ENCODE data around the gene MXRA7.

MXRA7 gene

GRCh38 chr17:76654408-76654807 is 56.4 kb downstream of the MXRA7 start:
- no CpG with 5 or more reads among the region's 1 CpG for WGBS, 2 donors (ENCODE audit: extremely low coverage in 2 of 2, insufficient read length in 2 of 2, insufficient replicate concordance in 1 of 2)
- H2BK5ac ChIP-seq (ENCODE audit: low read length), result no peak overlapping the region
- no peak overlapping the region for H3K4ac ChIP-seq (ENCODE audit: low read length)

DNA sequence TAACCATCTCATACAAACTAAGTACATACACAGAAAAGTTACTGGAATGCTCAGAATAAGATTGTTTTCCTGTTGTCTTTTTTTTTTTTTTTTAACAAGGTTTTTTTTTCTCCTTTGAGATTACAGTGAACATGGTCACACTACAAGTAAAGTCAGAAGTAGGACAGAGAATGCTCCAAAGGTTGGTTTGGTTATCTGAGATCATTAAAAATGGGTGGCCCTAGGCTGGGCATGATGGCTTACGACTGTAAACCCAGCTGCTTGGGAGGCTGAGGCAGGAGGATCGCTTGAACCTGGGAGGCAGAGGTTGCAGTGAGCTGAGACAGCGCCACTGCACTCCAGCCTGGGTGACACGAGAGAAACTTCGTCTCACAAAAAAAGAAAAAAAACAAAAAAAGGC is 60.3 kb downstream of the MXRA7 start:
- H3K9ac ChIP-seq (ENCODE audit: low read depth, low read length, poor library complexity), result no peak overlapping the region
- no peak overlapping the region for H3K14ac ChIP-seq (ENCODE audit: low read length)
- no peak overlapping the region for H4K8ac ChIP-seq (ENCODE audit: low read depth, low read length)
- no peak overlapping the region for H2BK5ac ChIP-seq (ENCODE audit: low read length)
- H3K4me1 ChIP-seq (ENCODE audit: control insufficient read depth in 2 of 2, insufficient read depth in 1 of 2, low read depth in 1 of 2, low read length in 2 of 2), result no peaks in the 10 kb centered on the region
- H2BK15ac ChIP-seq (ENCODE audit: low read length), result no peak overlapping the region
- no peak overlapping the region for H3K18ac ChIP-seq (ENCODE audit: low read length)
- no peak overlapping the region for H2AFZ ChIP-seq (ENCODE audit: low read length)
- H3K27ac ChIP-seq (replicated peaks; ENCODE audit: low read length), result no peak overlapping the region
- no peak overlapping the region for H3K4me3 ChIP-seq (ENCODE audit: low read length in 2 of 2)
- peaks cover 0 to 2% (median 0%) of the 10 kb centered on the region in 3 experiments for H3K27me3 ChIP-seq (ENCODE audit: control insufficient read depth in 3 of 3, insufficient read depth in 3 of 3, low read depth in 1 of 3, low read length in 3 of 3)
- H3K79me1 ChIP-seq (ENCODE audit: low read depth, low read length), result no peaks in the 10 kb centered on the region
- H4K91ac ChIP-seq (ENCODE audit: low read depth, low read length, poor library complexity), result no peak overlapping the region
- no peak overlapping the region for H3K4me2 ChIP-seq (ENCODE audit: insufficient read depth, low read length, poor library complexity, severe bottlenecking)
- no peak overlapping the region for H2BK120ac ChIP-seq (ENCODE audit: low read depth, low read length)
- DNase-seq (ENCODE audit: low spot score), result no peak
- no peaks in the 10 kb centered on the region for H3K36me3 ChIP-seq (replicated peaks in 1 of 2; ENCODE audit: control insufficient read depth in 2 of 2, insufficient read depth in 2 of 2, low read length in 2 of 2)
- H2AK5ac ChIP-seq (ENCODE audit: low read depth, low read length), result no peak overlapping the region
- no peak overlapping the region for H2BK12ac ChIP-seq (ENCODE audit: low read length)
- H3K23ac ChIP-seq (ENCODE audit: low read depth, low read length, poor library complexity), result no peak overlapping the region
- WGBS, 2 donors (ENCODE audit: extremely low coverage in 2 of 2, insufficient read length in 2 of 2, insufficient replicate concordance in 1 of 2), result no CpG with 5 or more reads among the region's 5 CpGs
- H3K9me3 ChIP-seq (replicated peaks in 1 of 2; ENCODE audit: control insufficient read depth in 2 of 2, insufficient read depth in 1 of 2, low read depth in 1 of 2, low read length in 2 of 2), result peaks cover 0 to 13% of the 10 kb centered on the region in 2 donors
- no peak overlapping the region for H3K4ac ChIP-seq (ENCODE audit: low read length)

More at GRCh38 chr17:76654408-76654807, 56.4 kb downstream of the MXRA7 start:
- Histone ChIP-seq H3K18ac (ENCODE audit: low read length) (no peak overlapping the region), H3K4me2 (ENCODE audit: insufficient read depth, low read length, poor library complexity, severe bottlenecking) (no peak overlapping the region), H2AK5ac (ENCODE audit: low read depth, low read length) (no peak overlapping the region), H3K4me1 (ENCODE audit: control insufficient read depth in 2 of 2, insufficient read depth in 1 of 2, low read depth in 1 of 2, low read length in 2 of 2) (peaks cover 0 to under 1% of the 10 kb centered on the region in 2 donors), H3K14ac (ENCODE audit: low read length) (no peak overlapping the region), H2BK12ac (ENCODE audit: low read length) (no peak overlapping the region), H4K8ac (ENCODE audit: low read depth, low read length) (no peak overlapping the region), H3K4me3 (ENCODE audit: low read length in 2 of 2) (no peak overlapping the region), H3K27ac (replicated peaks; ENCODE audit: low read length) (no peak overlapping the region), H2BK120ac (ENCODE audit: low read depth, low read length) (no peak overlapping the region), H3K79me1 (ENCODE audit: low read depth, low read length) (no peaks in the 10 kb centered on the region), H3K23ac (ENCODE audit: low read depth, low read length, poor library complexity) (no peak overlapping the region), H3K27me3 (ENCODE audit: control insufficient read depth in 3 of 3, insufficient read depth in 3 of 3, low read depth in 1 of 3, low read length in 3 of 3) (peaks cover 0 to 11% (median 0%) of the 10 kb centered on the region in 3 experiments), H3K36me3 (replicated peaks in 1 of 2; ENCODE audit: control insufficient read depth in 2 of 2, insufficient read depth in 2 of 2, low read length in 2 of 2) (no peaks in the 10 kb centered on the region), H3K9ac (ENCODE audit: low read depth, low read length, poor library complexity) (no peak overlapping the region), H2BK15ac (ENCODE audit: low read length) (no peak overlapping the region), H2AFZ (ENCODE audit: low read length) (no peak overlapping the region), H3K9me3 (replicated peaks in 1 of 2; ENCODE audit: control insufficient read depth in 2 of 2, insufficient read depth in 1 of 2, low read depth in 1 of 2, low read length in 2 of 2) (peaks cover 0 to 9% of the 10 kb centered on the region in 2 donors), H4K91ac (ENCODE audit: low read depth, low read length, poor library complexity) (no peak overlapping the region)
- DNase-seq (ENCODE audit: low spot score), result no peak

DNA sequence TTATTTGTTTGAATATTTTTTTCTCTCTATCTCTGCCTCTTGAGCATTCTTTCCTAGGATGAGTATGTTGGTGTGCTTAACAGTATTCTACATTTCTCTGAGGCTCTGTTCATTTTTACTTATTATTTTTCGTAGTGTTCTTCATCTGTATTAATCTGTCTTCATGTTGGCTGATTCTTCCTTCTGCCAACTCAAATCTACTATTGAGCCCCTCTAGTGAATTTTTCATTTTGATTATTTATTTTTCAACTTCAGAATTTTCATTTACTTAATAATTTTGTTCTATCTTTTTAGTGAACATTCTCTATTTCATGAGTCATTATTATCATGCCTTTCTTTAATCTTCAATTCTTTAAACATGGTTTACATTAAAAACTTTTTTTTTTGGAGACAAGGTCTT is 64.1 kb downstream of the MXRA7 start:
- peaks cover 0 to 9% of the 10 kb centered on the region in 2 donors for H3K9me3 ChIP-seq (replicated peaks in 1 of 2; ENCODE audit: control insufficient read depth in 2 of 2, insufficient read depth in 1 of 2, low read depth in 1 of 2, low read length in 2 of 2)
- WGBS, 2 donors (ENCODE audit: extremely low coverage in 2 of 2, insufficient read length in 2 of 2, insufficient replicate concordance in 1 of 2), result no CpG with 5 or more reads among the region's 1 CpG
- H3K27me3 ChIP-seq (ENCODE audit: control insufficient read depth in 3 of 3, insufficient read depth in 3 of 3, low read depth in 1 of 3, low read length in 3 of 3), result peaks cover 0 to 3% (median 3%) of the 10 kb centered on the region in 3 experiments
- H2AFZ ChIP-seq (ENCODE audit: low read length), result no peak overlapping the region
- no peak overlapping the region for H4K8ac ChIP-seq (ENCODE audit: low read depth, low read length)
- no peak overlapping the region for H3K14ac ChIP-seq (ENCODE audit: low read length)
- H2BK5ac ChIP-seq (ENCODE audit: low read length), result no peak overlapping the region
- no peaks in the 10 kb centered on the region for H3K36me3 ChIP-seq (replicated peaks in 1 of 2; ENCODE audit: control insufficient read depth in 2 of 2, insufficient read depth in 2 of 2, low read length in 2 of 2)
- H3K23ac ChIP-seq (ENCODE audit: low read depth, low read length, poor library complexity), result no peak overlapping the region
- no peak overlapping the region for H3K18ac ChIP-seq (ENCODE audit: low read length)
- H3K79me1 ChIP-seq (ENCODE audit: low read depth, low read length), result no peaks in the 10 kb centered on the region
- H3K4ac ChIP-seq (ENCODE audit: low read length), result no peak overlapping the region
- no peak for DNase-seq (ENCODE audit: low spot score)
- H3K4me2 ChIP-seq (ENCODE audit: insufficient read depth, low read length, poor library complexity, severe bottlenecking), result no peak overlapping the region
- no peak overlapping the region for H4K91ac ChIP-seq (ENCODE audit: low read depth, low read length, poor library complexity)
- H2BK12ac ChIP-seq (ENCODE audit: low read length), result no peak overlapping the region
- H2BK120ac ChIP-seq (ENCODE audit: low read depth, low read length), result no peak overlapping the region
- H3K27ac ChIP-seq (replicated peaks; ENCODE audit: low read length), result no peak overlapping the region
- no peak overlapping the region for H2AK5ac ChIP-seq (ENCODE audit: low read depth, low read length)
- H3K4me3 ChIP-seq (ENCODE audit: low read length in 2 of 2), result no peak overlapping the region
- no peak overlapping the region for H2BK15ac ChIP-seq (ENCODE audit: low read length)
- H3K4me1 ChIP-seq (ENCODE audit: control insufficient read depth in 2 of 2, insufficient read depth in 1 of 2, low read depth in 1 of 2, low read length in 2 of 2), result peaks cover 0 to 2% of the 10 kb centered on the region in 2 donors
- H3K9ac ChIP-seq (ENCODE audit: low read depth, low read length, poor library complexity), result no peak overlapping the region

DNA sequence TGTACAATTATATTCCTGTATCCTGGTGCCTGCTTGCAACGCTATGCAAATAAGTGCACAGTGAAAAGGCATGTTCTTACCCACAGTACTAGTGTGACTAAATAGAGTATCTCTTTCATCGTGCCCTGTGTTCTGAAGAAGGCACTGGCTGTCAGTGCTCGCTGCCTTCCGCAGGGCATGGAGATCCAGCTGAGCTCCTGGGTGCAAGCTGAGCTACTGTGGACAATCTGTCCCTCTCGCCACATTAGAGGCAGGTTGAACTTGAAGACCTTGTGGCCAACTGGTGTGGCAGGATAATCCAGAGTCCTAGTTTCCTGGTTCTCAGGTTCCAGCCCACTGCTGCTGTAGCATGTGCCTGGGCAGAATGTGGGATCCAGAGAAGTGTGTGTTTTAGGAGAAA is 65.3 kb downstream of the MXRA7 start:
- peaks cover 2 to 4% of the 10 kb centered on the region in 2 donors for H3K4me1 ChIP-seq (ENCODE audit: control insufficient read depth in 2 of 2, insufficient read depth in 1 of 2, low read depth in 1 of 2, low read length in 2 of 2)
- no peak overlapping the region for H3K4ac ChIP-seq (ENCODE audit: low read length)
- H2BK120ac ChIP-seq (ENCODE audit: low read depth, low read length), result no peak overlapping the region
- peaks cover 0 to 9% of the 10 kb centered on the region in 2 donors for H3K9me3 ChIP-seq (replicated peaks in 1 of 2; ENCODE audit: control insufficient read depth in 2 of 2, insufficient read depth in 1 of 2, low read depth in 1 of 2, low read length in 2 of 2)
- no CpG with 5 or more reads among the region's 5 CpGs for WGBS, 2 donors (ENCODE audit: extremely low coverage in 2 of 2, insufficient read length in 2 of 2, insufficient replicate concordance in 1 of 2)
- no peak overlapping the region for H2BK12ac ChIP-seq (ENCODE audit: low read length)
- H3K18ac ChIP-seq (ENCODE audit: low read length), result peak overlapping the region; percentile 11
- H2AFZ ChIP-seq (ENCODE audit: low read length), result no peak overlapping the region
- no peak overlapping the region for H2AK5ac ChIP-seq (ENCODE audit: low read depth, low read length)
- no peak overlapping the region for H3K27ac ChIP-seq (replicated peaks; ENCODE audit: low read length)
- no peak overlapping the region for H2BK5ac ChIP-seq (ENCODE audit: low read length)
- no peak overlapping the region for H3K23ac ChIP-seq (ENCODE audit: low read depth, low read length, poor library complexity)
- no peaks in the 10 kb centered on the region for H3K36me3 ChIP-seq (replicated peaks in 1 of 2; ENCODE audit: control insufficient read depth in 2 of 2, insufficient read depth in 2 of 2, low read length in 2 of 2)
- no peak for DNase-seq (ENCODE audit: low spot score)
- no peak overlapping the region for H3K14ac ChIP-seq (ENCODE audit: low read length)
- H4K8ac ChIP-seq (ENCODE audit: low read depth, low read length), result no peak overlapping the region
- no peak overlapping the region for H4K91ac ChIP-seq (ENCODE audit: low read depth, low read length, poor library complexity)
- no peak overlapping the region for H3K9ac ChIP-seq (ENCODE audit: low read depth, low read length, poor library complexity)
- H3K79me1 ChIP-seq (ENCODE audit: low read depth, low read length), result no peaks in the 10 kb centered on the region
- peaks cover 0 to 3% (median 3%) of the 10 kb centered on the region in 3 experiments for H3K27me3 ChIP-seq (ENCODE audit: control insufficient read depth in 3 of 3, insufficient read depth in 3 of 3, low read depth in 1 of 3, low read length in 3 of 3)
- H3K4me3 ChIP-seq (ENCODE audit: low read length in 2 of 2), result no peak overlapping the region
- no peak overlapping the region for H3K4me2 ChIP-seq (ENCODE audit: insufficient read depth, low read length, poor library complexity, severe bottlenecking)
- H2BK15ac ChIP-seq (ENCODE audit: low read length), result no peak overlapping the region
